GM19468 (cell line): Measurements from ENCODE around the gene CRYBB3.

Source experiments
- ATAC-seq: cut with Tn5 transposase; IDR thresholded peaks from one replicate; pipeline ENCODE4 v1.9.1; 2021; ENCODE audit warnings: mild to moderate bottlenecking, moderate library complexity, moderate number of reproducible peaks; ENCODE audit not compliant: unreplicated experiment; ENCODE audit errors: extremely low read depth

Gene CRYBB3

GRCh38 chr22:25199731-25200520 is at the start of gene CRYBB3:
Gene CRYBB3, plus strand, starts transcription at chr22:25199858. Its CDS starts 1,539 bp downstream, at chr22:25201397.
- ATAC-seq: no peak

DNA sequence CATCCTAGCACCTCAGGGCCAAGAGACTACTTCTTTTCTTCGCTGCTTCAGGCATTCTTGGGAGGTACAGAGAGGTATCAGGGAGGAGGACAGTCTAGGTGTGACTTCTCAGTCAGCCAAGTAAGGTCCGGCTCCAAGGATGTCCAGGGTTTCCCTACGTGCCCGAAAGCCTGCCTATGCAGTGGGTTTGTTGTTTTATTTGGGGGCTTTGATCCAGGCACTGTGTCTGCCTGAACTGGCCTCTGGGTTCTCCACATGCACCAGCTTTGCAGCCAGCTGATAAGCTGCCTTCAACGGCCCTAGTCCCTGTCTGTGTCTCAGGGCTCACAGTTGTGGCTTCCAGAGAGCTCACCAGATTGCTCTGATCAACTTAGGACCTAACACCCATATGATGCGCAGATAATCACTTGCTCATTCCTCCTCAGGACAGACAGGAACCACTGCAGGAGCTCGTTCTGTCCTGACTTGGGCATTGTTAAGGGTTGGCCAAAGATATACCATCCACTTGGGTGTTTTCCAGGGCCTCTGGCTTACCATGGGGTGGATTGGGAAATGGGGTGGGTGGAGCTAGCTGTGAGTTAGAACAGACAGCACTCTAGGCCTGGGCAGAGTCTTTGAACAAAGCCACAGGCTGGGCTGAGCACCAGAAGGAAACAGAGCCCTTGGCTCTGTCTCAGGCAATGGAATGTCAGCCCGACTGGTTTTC is 45.5 kb upstream of the CRYBB3 start:
- ATAC-seq: no peak

DNA sequence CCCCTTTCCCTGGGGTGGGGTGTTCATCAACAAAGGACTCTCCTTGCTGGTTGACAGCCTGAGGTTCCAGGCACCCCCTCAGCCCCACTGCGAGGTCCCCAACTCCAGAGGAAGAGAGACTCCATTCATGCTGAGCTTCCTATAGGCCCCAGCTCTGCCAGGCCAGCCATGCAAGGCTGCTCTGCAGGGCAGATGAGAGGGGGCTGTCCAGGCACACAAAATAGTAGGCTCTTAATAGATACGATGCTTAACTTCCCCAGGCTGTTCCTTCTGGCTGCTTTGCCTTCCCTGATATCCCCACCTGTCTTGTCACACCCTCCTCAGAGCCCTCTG is 45.0 kb upstream of the CRYBB3 start:
- no peak for ATAC-seq

- ATAC-seq: no peak
Observed at GRCh38 chr22:25156736-25157135, 42.9 kb upstream of the CRYBB3 start.

GRCh38 chr22:25159028-25159427 is 40.6 kb upstream of the CRYBB3 start:
- no peak for ATAC-seq

- no peak for ATAC-seq
Observed at GRCh38 chr22:25160120-25160996, 39.3 kb upstream of the CRYBB3 start.

DNA sequence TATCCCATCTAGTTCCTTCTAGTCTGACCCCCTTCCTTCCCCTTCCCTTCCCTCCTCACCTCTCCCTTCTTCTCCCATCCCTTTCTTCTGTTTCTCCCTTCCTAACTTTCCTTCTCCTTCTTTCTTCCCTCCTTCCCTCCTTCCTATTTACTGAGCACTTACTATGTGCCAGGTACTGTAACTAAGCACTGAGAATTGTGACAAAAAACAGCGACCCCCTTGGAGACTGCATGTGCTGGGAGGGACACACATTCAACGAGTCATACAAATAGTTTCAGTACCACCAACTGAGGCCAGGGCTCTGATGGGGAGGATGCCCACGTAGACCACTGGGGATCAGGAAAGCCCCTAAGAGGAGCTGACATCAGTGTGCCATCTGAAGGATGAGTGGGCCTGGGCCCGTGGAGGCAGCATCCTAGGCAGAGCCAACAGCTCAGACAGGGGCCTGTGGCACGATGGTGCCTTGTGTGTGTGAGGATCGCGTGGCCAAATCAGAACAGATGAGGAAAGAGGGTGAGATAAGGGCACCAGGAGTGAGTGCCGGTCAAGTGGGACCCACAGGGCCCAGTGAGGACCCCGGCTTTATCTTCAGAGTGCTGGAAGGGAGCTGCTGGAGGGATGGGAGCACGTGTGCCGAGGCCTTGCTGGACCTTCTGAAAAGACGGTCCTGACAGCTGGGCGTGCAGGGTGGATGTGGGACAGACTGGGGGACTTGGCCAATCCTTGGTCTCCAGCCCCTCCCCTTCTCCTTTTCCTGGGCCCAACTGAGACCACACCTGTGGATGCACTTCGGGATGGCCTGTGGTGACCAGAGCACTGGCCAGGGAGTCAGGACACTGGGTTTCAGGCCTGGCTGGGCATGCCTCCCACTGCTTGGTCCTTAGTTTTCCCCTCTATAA is 38.4 kb upstream of the CRYBB3 start:
- no peak for ATAC-seq

DNA sequence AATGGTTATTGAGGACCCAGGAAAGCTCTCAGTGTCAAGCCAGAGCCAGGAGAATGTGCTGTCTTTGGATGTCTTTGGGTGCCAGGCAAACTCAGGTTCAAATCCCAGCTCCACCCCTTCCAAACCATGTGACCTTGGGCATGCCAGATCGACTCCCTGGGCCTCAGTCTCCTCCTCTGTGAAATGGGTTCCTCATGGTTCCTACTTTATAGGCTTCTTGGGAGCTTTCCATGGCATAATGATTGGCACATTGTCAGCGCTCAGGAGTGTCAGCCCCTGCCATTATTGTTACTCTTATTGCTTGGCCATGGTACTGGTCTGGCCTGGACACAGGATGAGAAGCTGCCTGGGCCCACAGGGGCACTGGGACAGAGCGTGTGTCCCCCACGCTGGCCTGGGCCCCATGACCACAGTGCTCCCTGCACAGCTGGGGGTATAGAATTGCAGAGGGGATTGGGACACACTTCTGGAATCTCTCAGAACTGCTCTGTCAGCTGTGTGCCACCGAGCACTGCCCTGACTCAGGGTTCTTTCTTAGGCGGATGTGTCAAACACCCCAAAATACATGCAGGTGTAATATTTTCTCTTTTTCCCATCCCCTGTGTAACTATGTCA is 37.6 kb upstream of the CRYBB3 start:
- no peak for ATAC-seq

DNA sequence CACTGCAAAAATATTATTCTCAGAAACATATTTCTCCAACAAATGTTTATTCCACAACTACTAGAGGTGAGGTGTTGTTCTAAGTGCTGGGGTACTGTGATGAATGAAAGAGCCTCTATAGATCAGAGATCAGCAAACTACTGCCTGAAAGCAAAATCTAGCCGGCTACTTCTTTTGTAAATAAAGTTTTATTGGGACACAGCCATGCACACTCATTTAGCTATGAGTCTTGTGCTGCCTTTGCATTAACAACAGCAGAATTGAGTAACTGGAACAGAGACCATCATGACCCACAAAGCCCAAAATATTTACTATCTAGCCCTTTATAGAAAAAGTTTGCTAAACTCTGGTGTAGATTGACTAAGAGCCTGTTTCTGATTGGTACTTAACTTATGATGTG is 37.1 kb upstream of the CRYBB3 start:
- no peak for ATAC-seq

DNA sequence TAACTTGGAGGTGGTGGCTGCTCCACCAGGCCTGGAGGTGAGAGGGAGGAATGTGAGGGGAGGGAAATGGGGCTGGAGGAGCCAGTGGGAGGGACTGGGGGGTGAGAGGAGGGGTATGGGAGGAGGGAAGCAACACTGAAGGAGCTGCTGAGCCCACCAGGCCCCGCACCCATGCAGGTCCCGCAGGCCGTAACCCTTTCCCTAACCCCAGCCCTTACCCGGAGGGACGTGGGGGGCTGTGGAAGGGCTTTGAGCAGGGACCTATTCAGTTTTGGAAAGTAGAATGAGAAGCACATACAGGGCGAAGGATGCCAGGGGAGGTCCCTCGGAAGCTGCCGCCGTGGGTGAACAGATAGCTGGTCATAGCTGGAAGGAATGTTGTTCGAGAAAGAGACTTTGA is 33.9 kb upstream of the CRYBB3 start:
- ATAC-seq: no peak

DNA sequence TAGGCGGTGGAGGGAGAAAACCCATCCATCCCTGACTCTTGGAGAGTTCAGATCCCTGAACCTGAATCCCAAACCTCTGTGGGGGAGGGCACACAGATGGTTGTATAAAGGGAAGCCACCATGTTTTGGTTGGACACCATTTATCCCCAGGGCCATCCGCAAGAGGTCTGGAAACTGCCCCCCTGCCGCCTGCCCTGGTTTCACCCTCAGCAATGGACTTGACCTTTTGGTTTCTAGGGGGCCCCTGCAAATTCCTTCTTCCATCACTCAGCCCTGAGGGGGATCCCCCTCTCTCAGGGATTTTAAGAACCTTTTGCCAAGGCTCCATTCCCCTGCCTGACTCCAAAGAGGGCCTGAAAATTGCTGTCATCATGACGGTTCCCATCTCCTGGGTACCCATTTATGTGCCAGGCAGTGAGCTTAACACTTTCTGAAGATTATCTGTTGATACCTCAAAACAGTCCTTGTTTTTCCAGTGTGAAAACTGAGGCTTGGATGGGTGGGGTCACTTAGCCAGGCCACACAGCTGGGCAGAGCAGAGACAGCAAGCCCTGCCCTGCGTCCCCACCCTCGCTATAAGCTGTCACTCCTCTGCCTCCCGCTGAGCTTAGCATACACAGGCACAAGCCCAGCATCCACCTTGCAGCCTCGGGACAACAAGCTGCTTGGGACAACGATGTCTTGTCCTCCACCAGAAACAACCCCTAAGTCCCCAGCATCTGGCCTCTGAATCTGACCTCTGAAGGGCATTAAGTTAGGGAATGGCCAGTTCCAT is 33.2 kb upstream of the CRYBB3 start:
- no peak for ATAC-seq

DNA sequence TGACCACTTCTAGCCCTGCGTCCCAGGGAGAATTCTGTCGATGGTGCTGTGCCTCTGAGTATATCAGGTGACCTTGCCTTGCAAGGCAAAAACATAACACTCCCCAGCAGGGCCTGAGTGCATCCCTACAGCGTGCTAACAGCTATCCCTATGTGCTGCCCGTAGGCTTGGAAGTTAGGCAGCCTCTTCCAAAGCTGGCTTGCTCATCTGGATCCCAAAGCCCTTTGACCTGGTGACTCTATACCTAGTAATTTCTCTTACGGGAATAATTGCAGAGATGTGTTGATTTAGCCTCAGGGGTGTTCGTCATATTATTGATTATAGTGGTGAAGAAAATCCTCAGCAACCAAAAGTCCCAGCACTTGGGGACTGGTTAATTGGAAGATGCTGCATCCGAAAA is 32.6 kb upstream of the CRYBB3 start:
- ATAC-seq: no peak

DNA sequence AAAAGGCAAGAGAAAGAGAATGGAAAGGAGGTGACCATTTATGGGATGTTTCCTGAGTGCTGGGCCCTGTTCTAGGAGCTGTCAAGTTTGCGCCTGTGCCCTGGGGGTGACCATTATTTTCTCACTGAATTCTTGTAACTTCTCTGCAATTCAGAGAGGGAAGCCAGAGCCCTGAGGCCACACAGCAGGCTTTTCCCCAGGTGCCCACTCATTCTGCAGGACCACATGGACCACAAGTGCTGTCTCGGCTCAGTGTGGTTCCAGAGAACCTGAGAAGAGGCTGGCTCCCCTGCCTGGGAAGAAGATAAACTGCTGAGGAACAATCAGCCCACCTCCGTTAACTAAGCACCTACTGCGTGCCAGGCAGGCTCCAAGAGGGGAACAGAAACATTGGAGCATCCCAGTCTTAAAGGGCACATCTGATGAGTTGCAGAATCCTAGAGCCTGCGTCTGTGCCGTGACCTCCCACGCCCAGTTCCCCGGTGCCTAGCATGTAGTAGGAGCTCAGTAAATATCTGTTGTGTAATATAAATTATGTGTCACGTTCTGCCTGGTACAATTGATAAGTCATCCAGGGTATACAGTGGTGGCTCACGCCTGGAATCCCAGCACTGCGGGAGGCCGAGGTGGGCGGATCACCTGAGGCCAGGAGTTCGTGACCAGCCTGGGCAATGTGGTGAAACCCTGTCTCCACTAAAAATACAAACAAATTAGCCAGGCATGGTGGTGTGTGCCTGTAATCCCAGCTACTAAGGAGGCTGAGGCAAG is 31.6 kb upstream of the CRYBB3 start:
- ATAC-seq: no peak

- ATAC-seq: no peak
Observed at GRCh38 chr22:25169278-25170031, 30.2 kb upstream of the CRYBB3 start.

DNA sequence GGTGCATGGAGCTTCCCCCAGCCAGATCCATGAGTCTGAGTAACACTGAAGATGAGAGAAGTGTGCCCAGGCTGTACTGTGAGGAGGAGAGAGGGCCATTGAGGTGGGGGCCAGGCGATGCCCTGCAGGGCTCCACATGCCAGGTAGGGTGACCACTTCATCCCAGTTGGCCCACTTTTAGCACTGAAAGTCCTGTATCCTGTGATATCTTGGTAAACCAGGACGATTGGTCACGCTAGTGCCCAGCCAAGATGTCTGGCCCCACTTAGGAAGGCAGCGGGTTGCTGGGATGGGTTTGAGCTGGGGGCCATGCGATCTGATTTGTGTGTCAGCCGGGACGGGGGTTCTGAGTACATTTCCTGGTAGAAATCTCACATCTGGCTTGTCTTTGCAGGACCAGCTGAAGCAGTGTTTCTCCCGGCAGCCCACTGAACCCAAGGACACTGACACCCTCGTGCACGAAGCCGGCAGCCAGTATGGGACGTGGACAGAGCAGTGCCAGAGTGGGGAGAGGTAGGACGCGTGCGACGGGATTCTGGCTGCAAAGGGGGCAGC is 29.2 kb upstream of the CRYBB3 start:
- ATAC-seq: no peak

DNA sequence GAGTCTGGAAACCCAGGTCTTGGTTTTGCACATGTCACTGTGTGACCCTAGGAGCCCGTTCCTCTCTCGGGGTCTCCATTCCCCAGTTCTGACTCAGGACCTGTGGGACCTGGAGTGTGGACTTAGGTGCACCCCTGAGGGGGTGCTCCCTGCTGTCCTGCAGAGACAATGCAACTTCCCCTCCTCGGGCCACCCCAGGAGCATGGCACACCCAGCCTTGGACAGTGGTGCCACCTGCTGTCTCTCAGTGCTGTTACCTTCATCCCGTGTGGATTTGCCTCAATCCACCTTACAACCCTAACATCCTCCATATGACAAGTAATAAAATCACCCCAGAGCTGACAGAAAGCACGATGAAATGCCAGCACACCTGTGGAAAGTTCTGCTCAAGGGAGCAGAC is 27.5 kb upstream of the CRYBB3 start:
- ATAC-seq: no peak
